GM12892 (cell line): ENCODE data around the gene C14orf93.

ENCODE experiments used
- DNase-seq: peaks from one replicate; pipeline ENCODE4 v3.0.0; 2011; ENCODE audit not compliant: insufficient read length
- FAIRE-seq: peaks from 2 replicates; lab custom pipeline; 2011; peaks lifted over from hg19 to GRCh38; lab: Jason Lieb, UNC
- POLR2A ChIP-seq: IDR thresholded peaks from 2 replicates; pipeline ENCODE4 v1.6.1; 2011; ENCODE audit warnings: low read depth, low read length, control low read depth
- POLR2AphosphoS5 ChIP-seq: IDR thresholded peaks from 2 replicates; pipeline ENCODE4 v1.6.1; 2011; ENCODE audit warnings: low read depth, low read length, control low read depth
- TAF1 ChIP-seq: IDR thresholded peaks from 2 replicates; pipeline ENCODE4 v1.6.1; 2011; ENCODE audit warnings: low read depth, mild to moderate bottlenecking, control low read depth, low read length, borderline replicate concordance

The C14orf93 gene

GRCh38 chr14:22997676-22998323, 12.1 kb downstream of the C14orf93 start:
- FAIRE-seq = no peak
- TF ChIP-seq POLR2AphosphoS5 (no peak), POLR2A (no peak), TAF1 (no peak)
- no peak for DNase-seq

GRCh38 chr14:22996768-22997654, 12.9 kb downstream of the C14orf93 start:
- no peak for FAIRE-seq
- TF ChIP-seq POLR2AphosphoS5 (no peak), POLR2A (no peak), TAF1 (no peak)
- DNase-seq = no peak

GRCh38 chr14:22995889-22996625, 13.9 kb downstream of the C14orf93 start:
- TF ChIP-seq POLR2A (no peak), TAF1 (no peak), POLR2AphosphoS5 (no peak)
- FAIRE-seq (no peak), DNase-seq (no peak)

GRCh38 chr14:22994762-22995275, 15.1 kb downstream of the C14orf93 start:
- TF ChIP-seq POLR2A (no peak), POLR2AphosphoS5 (no peak), TAF1 (no peak)
- DNase-seq (no peak), FAIRE-seq (no peak)

- no peak for TF ChIP-seq POLR2AphosphoS5
- TF ChIP-seq POLR2A = no peak
- no peak for TF ChIP-seq TAF1
- FAIRE-seq = no peak
- DNase-seq = no peak
These were observed 16.4 kb downstream of the C14orf93 start for GRCh38 chr14:22993517-22993916.

GRCh38 chr14:22991852-22992251, 18.1 kb downstream of the C14orf93 start:
- no peak for DNase-seq
- TF ChIP-seq POLR2A (no peak), POLR2AphosphoS5 (no peak), TAF1 (no peak)
- FAIRE-seq = no peak

GRCh38 chr14:22987291-22987690, 22.7 kb downstream of the C14orf93 start:
- TF ChIP-seq POLR2A (no peak), TAF1 (no peak), POLR2AphosphoS5 (no peak)
- no peak for FAIRE-seq
- DNase-seq = no peak

GRCh38 chr14:22986508-22987054, 23.4 kb downstream of the C14orf93 start:
- FAIRE-seq = peak; percentile 79
- TF ChIP-seq POLR2A = no peak
- no peak for TF ChIP-seq POLR2AphosphoS5
- no peak for TF ChIP-seq TAF1

GRCh38 chr14:22985894-22986507, 23.9 kb downstream of the C14orf93 start:
- no peak for DNase-seq
- FAIRE-seq = no peak
- TF ChIP-seq POLR2A (no peak), POLR2AphosphoS5 (no peak), TAF1 (no peak)

More at GRCh38 chr14:22986508-22987054, 23.4 kb downstream of the C14orf93 start:
- peak; percentile 65 for DNase-seq

- FAIRE-seq = no peak
- TF ChIP-seq POLR2AphosphoS5 (no peak), POLR2A (no peak), TAF1 (no peak)
- DNase-seq = no peak
These were observed 24.8 kb downstream of the C14orf93 start for GRCh38 chr14:22984959-22985658.
